GM19240 (cell line): ENCODE results near the gene CADPS2.

ENCODE experiments used
- DNase-seq: peaks from one replicate; pipeline ENCODE4 v3.0.0; 2011; ENCODE audit warnings: low spot score; ENCODE audit not compliant: insufficient read length

The CADPS2 gene

DNA sequence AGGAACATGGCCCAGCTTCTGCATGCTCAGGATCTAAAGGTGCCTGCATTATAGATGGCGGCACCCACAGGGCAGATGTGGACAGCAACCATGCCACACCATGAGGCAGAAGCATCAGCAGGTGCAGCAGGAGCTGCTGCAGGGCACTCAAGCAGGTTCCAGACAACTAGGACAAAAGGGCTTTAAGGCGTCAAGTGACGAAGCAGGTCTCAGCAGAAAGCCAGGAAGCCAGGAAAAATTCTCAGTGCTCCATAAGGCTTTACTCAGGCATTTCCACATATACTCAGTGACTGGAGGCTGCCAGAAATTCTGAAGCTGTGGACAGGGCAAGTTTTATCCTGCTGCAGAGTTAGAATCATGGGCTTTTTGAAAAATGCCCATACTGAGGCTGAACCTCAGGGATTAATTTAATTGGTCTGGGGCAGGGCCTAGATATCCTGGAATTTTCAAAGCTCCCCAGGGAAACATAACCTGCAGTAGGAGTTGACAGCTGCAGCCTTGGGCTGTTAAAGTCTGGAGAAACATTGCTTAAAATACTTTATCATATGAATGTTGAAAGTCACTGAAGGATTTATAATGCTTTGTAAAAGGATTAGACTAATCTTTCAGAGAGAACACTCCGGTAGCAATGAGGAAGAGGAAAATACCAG lies 115.4 kb downstream of the CADPS2 start:
- DNase-seq: no peak

GRCh38 chr7:122768827-122769226 lies 117.4 kb downstream of the CADPS2 start:
- DNase-seq: no peak

DNA sequence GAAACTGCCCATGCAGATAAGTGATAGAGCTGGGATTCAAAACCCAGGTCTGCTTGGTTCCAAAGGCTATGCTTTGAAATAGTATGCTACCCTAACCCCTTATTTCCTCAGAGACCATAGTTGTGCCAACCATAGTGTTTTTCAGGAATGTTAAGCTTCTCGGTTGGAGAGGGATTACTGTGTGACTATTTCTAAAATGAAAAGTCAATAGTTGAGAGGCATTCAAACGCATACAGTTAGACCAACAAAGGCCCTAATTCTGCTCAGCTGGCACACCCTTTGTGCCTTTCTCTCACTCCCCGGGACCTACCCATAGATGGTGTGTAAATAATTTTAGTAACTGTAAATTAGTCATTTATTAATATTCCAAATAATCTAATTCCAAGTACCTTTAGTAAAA lies 118.9 kb downstream of the CADPS2 start:
- DNase-seq: no peak

DNA sequence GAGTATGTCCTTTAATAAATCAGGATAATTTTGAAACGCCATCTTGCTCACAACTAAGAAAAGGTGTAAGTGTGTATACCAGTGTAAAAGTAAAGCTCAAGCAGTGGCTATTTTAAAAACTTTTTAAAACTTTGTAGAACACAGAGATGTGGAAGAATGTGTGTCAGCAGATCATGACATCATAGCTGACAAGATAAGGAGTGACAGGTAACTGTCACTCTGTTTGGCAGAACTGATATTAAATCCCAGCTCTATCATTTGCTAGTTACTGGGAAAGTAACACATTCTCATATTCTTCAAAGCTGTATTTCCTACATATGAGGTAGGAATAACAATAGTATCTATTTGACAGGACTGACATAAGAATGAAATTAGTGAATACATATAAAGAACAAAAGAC lies 119.7 kb downstream of the CADPS2 start:
- no peak for DNase-seq

GRCh38 chr7:122764902-122765301 lies 121.4 kb downstream of the CADPS2 start:
- no peak for DNase-seq

DNA sequence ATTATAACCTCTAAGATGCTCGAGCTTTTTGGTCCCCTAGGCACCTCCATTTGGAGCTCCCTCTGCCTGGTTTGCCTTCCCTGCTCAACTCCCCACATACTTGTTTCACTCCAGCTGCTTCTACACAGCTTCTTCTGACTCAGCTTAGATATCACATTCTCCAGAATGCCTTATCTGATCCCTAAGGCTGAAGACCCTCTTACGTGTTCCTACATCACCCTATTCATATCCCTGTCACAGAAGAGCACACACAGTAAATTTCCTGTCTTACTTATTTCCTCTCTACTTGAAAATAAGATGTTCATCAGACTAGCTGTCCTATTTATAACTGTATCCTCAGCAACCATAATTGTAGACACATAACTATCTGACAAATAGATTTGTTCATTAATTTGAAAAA lies 122.2 kb downstream of the CADPS2 start:
- DNase-seq: no peak

DNA sequence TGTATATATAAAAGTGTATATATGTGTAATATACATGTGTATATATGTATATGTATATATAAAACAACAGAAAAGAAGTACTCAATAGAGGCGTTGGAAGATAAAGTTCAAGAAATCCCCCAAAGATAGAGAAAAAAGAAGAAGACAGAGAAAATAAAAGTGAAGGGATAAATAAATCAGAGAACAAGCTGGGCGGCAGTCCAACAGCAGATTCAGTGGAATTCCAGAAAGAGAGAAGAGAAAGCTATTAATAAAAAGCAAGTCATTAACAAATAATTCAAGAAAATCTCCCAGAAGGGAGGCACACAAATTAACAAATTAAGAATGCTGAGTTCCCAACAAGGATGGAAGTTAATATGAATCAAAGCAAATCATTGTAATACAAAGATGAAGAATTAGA lies 124.2 kb downstream of the CADPS2 start:
- no peak for DNase-seq

DNA sequence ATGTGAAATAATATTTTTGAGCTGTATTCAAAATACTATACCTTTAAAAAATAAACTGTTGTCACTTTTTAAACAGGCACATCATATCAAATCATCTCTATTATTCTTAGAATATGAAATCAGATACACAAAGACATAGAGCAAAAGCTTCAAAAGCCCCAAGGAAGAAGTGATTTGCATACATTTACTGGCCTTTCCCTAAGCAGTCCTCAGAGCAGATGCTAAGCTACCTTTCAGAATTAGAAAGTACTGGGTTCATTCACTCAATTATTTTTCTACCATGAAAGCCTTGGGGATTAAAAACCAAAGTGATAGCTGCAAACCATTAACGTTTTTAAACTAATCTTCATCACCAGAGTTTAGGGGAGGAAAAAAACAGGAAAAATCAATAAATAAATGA lies 127.8 kb downstream of the CADPS2 start:
- no peak for DNase-seq

- no peak for DNase-seq
These were observed 129.4 kb downstream of the CADPS2 start for GRCh38 chr7:122756860-122757259.

GRCh38 chr7:122755696-122756095 lies 130.6 kb downstream of the CADPS2 start:
- DNase-seq: no peak

DNA sequence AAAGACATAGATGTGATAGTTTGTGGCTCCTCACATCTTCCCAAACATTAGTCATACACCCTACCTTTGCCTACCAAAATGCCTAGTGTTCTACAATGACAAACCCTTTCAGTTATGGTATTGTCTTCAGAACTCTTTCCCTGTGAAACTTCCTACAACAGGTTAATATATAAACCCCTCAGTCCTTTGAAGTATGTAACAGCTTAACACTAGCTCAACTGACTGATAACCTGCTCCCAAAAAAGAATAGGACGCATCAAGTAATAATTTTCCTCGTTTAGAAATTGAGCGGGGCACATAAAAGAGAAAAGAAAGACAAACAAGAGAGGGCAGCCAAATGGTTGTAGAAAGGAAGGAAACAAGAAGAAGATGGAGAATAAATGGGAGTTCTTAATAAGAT lies 133.7 kb downstream of the CADPS2 start:
- DNase-seq: no peak

DNA sequence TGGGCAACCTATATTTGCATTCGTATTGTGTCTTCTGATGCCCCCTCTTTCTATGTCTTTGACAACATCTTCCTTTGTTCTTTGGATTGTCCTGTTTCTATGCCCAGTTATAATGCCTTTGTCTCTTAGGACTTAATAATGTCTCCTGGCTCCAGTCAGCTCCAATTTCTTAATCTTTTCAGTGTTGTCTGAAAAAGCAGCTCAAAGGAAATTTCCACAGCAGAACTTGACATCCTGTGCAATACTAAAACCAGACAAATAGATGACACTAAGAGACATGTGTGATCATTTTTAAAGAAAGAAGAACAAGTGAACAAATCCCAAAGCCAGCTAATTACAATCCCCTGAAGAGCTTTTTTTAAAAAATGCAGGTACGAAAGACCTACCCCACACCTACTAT lies 135.9 kb downstream of the CADPS2 start:
- DNase-seq: no peak

- DNase-seq: no peak
These were observed 138.1 kb downstream of the CADPS2 start for GRCh38 chr7:122748195-122748594.

DNA sequence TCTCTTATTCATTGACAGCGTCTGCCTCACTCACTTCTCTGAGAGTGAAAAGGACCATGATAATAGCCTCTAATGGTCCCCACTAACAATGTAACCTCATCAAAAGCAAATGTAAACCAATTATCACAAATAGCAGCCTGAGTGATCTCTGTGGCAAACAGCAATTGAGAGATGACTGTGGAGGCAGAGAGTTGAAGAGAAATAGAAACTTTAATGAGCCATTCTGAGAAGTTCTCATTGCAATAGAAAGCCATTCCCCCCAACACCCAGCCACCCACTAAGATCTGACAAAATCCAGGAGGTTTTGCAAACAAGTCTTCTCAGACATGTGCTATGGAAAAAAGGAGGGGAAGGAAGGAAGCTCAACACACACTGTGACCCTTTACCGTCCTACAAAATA lies 139.3 kb downstream of the CADPS2 start:
- DNase-seq: no peak

DNA sequence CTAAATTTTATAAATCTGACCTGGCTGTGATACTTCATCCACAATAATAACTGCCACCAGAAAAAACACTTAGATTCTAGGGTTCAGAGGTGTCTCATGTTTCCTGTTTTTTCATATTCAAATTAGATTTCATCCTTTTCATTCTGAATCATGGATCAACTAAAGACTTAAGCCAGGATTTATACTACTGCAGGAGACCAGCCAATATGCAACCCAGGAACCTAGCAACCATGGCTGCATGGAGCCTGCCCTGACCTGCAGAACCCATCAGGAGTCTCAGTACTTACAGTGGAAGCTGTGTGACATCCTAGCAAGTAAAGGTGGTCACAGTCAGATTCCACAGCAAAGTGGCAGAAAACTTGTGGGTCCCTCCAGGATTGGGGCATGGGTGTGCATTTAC lies 143.0 kb downstream of the CADPS2 start:
- no peak for DNase-seq

- DNase-seq: no peak
These were observed 147.3 kb downstream of the CADPS2 start for GRCh38 chr7:122738947-122739346.

- DNase-seq: no peak
These were observed 150.1 kb downstream of the CADPS2 start for GRCh38 chr7:122736183-122736582.

GRCh38 chr7:122727759-122728158 lies 158.5 kb downstream of the CADPS2 start:
- no peak for DNase-seq

DNA sequence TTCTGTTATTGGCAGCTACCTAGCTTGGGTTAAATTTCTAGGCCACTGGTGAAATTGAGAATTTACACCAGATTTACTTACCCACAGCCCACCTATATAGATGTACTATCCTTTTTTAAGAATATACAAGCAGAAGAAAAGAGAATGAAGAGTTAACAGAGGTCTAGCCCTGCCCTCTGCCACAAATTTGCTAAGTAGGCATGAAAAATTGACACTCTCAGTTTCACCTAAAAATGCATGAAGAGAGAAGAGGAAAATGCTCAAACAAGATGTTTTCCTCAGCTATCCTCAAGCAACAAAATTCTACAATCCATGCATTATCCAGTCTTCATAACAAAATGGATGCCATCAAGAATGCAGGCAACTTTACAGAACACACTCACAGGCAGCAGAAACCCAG lies 158.9 kb downstream of the CADPS2 start:
- DNase-seq: no peak

DNA sequence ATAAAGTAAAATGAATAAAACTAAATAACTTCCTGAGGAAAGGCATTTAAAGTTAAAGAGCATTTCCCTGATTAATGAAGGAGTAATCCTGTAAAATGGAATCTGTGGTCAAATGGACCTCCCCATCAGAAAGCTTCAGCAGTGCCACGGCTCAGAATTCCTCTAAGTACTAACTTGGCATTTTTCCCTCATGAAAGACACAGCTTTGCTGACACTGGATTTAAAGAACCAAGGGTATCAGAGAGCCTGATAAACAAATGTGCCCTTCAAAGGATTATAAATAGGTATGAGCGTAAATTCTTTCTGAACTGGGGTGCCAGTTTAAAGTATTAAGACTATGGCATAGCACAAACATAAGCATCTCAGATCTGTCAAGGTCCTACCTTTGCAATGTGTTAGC lies 159.4 kb downstream of the CADPS2 start:
- DNase-seq: no peak

DNA sequence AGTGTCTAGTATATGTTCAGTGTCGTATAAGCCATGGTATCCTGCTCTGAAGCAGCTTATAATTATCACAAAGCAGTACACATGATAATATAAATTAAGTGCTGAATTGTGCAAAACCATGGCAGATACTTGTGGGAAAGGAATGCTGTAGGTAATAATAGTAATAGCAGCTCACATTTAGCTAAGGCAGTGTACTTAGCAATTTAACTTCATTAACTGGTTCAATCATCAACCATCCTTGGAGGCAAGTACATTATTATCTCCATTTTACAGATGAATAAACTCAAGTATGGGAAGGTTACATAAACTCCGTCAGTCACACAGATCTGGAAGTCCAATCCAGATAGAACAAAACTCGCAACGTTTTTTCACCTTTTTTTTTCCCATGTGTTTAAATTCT lies 161.9 kb downstream of the CADPS2 start:
- DNase-seq: no peak

GRCh38 chr7:122719010-122719578 lies 167.2 kb downstream of the CADPS2 start:
- DNase-seq: no peak

DNA sequence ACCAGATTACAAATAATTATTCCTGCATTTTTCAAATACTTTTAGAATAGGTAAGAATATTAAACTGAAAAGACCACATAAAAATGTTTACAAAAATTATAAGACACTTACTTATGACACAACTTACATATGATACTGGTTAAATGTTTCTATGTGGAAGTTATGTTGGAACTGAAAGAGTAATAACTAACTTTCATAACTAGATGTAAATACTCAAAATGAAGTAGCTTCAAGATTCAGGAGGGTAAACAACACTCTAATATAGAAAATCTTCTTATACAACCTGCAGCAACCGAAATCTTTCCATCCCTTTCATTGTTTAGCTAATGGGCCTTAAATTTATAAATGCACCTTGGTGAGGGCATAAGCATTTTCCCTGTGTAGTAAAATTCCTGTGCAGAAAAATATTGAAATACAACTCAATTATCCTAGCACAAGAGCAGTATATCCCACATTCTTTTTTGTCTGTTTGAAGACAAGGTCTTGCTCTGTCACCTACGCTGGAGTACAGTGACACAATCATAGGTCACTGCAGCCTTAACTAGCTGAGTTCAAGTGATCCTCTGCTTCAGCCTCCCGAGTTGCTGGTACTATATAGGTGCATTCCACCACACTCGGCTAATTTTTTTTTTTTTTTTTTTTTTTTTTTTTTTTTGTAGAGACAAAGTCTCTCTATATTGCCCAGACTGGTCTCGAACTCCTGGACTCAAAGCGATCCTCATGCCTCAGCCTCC lies 168.7 kb downstream of the CADPS2 start:
- DNase-seq: no peak
